Mucosa of descending colon (tissue), 3 donors: Measurements from ENCODE around the gene PPP6R2. TPM values are rescaled to one million over a fixed set of nuclear protein-coding genes. Genes with fewer than 3 reads are reported as not detected.

Experiments
- ATAC-seq: fragments of 200-7000 bp; cut with Tn5 transposase; one replicate; pipeline ENCODE4 v1.9.1; 2020; ENCODE audit warnings: mild to moderate bottlenecking, moderate library complexity
- DNase-seq, 3 donors: peaks; one replicate each; pipeline ENCODE4 v3.0.0-alpha.2; 2020
- H3K36me3 ChIP-seq: fragments of 200-600 bp; one replicate; pipeline ENCODE4 v1.8.0; 2021; ENCODE audit warnings: low read depth, mild to moderate bottlenecking
- H3K4me1 ChIP-seq: fragments of 200-600 bp; one replicate; pipeline ENCODE4 v1.8.0; 2021; ENCODE audit warnings: low read depth, mild to moderate bottlenecking
- H3K4me3 ChIP-seq: fragments of 200-600 bp; one replicate; pipeline ENCODE4 v1.8.0; 2021; ENCODE audit warnings: mild to moderate bottlenecking
- H3K9me3 ChIP-seq: fragments of 200-600 bp; one replicate; pipeline ENCODE4 v1.8.0; 2021; ENCODE audit warnings: mild to moderate bottlenecking
- intact Hi-C, 2 donors: fragments of 100-400 bp; cut with DNase I in 1 of 2; cut with micrococcal nuclease in 1 of 2; formaldehyde crosslinking; loops; one replicate each; pipeline versions ENCODE4 v1.11.0 to v1.11.1; 2022; cut with DNase I, micrococcal nuclease
- total RNA-seq, 3 donors: library from RNA; stranded (reverse); fragmentation: NEBNext Ultra II Directional in 2 of 3; extraction: Animal tissue kit (Norgen Biotek cat#: 25700) in 2 of 3; gene quantifications; one replicate each; pipeline versions ENCODE4 v1.2.1 to v1.2.4, GENCODE V29; 2021 to 2023
- TF ChIP-seq, protein P1 (sequence below): fragments of 200-600 bp; IDR thresholded peaks from one replicate; pipeline ENCODE4 v1.8.0; 2022; ENCODE audit warnings: antibody characterized with exemption, mild to moderate bottlenecking
- donor health status: DM: no; HTN: no; CAD: no; lungs with moderate emphysema.
- donor health status: DM: no; HTN: no; CAD: no.
- donor health status: DM: no; HTN: yes; CAD: no.

Gene PPP6R2
- total RNA-seq, 3 donors from 2014 or later = 54.3 to 61.7 (median 58.8) TPM

DNA sequence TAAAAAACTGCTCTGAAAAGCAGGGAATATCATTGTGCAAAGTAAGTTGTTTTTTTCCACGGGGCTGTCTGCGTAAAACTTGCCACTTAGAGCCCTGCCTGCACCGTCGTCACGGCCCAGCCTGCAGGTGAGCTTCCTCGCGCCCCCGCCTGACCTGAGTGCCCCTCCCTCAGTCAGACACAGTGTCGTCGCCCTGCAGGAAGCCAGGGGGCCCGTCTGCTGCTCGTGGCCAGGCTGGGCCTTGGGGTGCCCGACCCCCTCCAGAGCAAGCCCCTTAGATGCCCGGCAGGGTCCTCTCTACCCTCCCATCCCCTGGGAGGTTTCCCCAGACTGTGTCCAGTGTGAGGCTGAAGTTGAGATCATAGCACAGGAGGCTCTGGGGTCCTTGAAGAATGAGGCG is 100.1 kb downstream of the PPP6R2 start:
- ATAC-seq (no peak), DNase-seq (peak in 1 of 3 donors; percentile 42)
- intact Hi-C loops = no loop called here
- Histone ChIP-seq H3K4me1 (peaks cover 9% of the 10 kb centered on the region), H3K36me3 (peaks cover 8% of the 10 kb centered on the region), H3K4me3 (no peak overlapping the region), H3K9me3 (no peaks in the 10 kb centered on the region)
- TF ChIP-seq, protein P1, sequence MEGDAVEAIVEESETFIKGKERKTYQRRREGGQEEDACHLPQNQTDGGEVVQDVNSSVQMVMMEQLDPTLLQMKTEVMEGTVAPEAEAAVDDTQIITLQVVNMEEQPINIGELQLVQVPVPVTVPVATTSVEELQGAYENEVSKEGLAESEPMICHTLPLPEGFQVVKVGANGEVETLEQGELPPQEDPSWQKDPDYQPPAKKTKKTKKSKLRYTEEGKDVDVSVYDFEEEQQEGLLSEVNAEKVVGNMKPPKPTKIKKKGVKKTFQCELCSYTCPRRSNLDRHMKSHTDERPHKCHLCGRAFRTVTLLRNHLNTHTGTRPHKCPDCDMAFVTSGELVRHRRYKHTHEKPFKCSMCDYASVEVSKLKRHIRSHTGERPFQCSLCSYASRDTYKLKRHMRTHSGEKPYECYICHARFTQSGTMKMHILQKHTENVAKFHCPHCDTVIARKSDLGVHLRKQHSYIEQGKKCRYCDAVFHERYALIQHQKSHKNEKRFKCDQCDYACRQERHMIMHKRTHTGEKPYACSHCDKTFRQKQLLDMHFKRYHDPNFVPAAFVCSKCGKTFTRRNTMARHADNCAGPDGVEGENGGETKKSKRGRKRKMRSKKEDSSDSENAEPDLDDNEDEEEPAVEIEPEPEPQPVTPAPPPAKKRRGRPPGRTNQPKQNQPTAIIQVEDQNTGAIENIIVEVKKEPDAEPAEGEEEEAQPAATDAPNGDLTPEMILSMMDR = no peak

DNA sequence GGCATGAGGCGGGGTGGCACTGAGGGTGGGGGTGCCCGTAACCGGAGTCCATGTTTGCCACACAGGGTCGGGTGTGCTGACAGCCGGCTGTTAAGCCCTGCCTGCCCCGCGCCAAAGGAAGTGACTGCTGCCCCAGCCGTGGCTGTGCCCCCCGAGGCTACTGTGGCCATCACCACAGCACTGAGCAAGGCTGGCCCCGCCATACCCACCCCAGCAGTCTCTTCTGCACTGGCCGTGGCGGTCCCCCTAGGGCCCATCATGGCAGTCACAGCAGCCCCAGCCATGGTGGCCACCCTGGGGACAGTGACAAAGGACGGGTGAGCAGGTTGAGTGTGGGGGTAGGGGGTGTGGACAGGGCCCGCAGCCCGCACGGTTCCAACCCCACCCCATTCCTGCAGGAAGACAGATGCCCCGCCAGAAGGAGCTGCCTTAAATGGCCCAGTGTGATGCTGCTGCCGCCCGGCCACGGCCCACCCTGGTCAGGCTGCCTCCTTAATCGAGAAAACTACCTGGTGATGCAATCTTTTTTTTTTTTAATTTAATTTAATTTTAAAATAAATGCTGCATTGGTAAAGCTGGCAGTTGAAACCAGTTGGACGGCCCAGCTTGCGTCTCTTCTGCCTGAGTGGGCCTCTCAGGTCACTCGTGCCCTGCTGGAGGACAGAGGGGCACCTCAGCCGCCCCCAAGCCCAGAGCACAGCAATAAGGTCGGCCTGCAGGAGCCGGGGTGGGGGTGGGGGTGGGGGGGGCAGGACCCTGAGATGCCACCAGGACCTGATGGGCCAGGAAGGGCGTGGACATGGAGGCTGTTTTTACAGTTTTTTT is 100.9 kb downstream of the PPP6R2 start:
- TF ChIP-seq, protein P1 = no peak
- peaks cover 11% of the 10 kb centered on the region for H3K36me3 ChIP-seq
- H3K9me3 ChIP-seq = no peaks in the 10 kb centered on the region
- no peak overlapping the region for H3K4me3 ChIP-seq
- peaks cover 9% of the 10 kb centered on the region for H3K4me1 ChIP-seq
- DNase-seq = peak in 1 of 3 donors; percentile 54
- intact Hi-C loops = no loop called here
- ATAC-seq = no peak

DNA sequence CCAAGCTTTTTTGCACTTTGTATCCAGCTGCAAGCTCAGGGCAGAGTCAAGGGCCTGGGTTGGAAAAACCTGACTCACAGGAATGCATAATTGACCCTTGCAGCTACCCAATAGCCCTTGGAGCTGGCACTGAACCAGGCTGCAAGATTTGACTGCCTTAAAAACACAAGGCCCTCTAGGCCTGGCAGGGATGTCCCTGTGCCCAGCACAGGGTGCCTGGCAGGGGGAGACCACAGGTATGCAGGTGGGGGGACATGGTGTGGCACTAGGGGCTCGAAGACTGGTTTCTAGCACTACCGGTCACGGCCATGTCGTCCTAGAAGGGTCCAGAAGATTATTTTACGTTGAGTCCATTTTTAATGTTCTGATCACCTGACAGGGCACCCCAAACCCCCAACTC is 101.5 kb downstream of the PPP6R2 start:
- ATAC-seq (peak; percentile 42), DNase-seq (peak in 1 of 3 donors; percentile 48)
- Histone ChIP-seq H3K4me1 (peaks cover 9% of the 10 kb centered on the region), H3K9me3 (no peaks in the 10 kb centered on the region), H3K36me3 (peaks cover 11% of the 10 kb centered on the region), H3K4me3 (no peak overlapping the region)
- intact Hi-C loops = no loop called here
- TF ChIP-seq, protein P1 = no peak

DNA sequence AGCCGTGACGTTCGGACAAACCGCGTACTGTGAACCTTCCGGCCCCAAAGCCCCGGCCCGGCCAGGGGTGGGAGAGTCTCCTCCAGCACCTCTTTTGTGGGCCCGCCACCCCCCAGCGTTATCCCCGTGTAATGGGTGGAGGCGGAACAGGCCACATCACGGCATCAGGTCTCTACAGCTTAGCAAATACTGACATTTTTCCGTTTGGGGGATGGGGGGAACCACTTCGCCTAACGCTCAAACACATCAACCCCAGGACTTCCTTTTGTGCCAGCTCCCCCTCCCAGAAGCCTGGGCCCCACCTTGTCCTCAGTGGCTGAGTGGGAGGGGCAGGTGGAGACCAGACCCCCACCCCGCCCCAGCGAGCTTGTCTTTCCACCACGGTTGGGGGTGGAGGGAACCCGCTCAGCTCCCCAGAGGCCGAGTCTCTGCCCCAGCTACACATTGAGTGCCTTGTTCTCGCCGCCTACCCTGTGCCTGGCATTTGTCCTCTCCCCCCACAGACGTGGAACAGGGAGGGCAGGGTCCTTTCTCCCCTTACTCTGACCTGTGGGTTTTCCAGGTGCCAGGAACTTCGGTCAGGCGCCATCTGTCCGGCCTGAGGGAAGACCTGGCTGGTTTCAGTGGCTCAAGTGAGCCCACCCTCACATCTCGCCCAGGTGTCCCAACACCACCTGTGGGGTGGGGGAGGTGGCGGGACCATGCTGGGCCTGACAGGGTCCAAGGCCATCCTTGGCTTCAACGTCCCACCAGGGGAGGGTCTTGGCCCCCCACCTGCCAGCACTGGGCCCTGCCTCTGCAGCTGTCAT is 102.1 kb downstream of the PPP6R2 start:
- intact Hi-C loops = no loop called here
- H3K36me3 ChIP-seq = peaks cover 11% of the 10 kb centered on the region

DNA sequence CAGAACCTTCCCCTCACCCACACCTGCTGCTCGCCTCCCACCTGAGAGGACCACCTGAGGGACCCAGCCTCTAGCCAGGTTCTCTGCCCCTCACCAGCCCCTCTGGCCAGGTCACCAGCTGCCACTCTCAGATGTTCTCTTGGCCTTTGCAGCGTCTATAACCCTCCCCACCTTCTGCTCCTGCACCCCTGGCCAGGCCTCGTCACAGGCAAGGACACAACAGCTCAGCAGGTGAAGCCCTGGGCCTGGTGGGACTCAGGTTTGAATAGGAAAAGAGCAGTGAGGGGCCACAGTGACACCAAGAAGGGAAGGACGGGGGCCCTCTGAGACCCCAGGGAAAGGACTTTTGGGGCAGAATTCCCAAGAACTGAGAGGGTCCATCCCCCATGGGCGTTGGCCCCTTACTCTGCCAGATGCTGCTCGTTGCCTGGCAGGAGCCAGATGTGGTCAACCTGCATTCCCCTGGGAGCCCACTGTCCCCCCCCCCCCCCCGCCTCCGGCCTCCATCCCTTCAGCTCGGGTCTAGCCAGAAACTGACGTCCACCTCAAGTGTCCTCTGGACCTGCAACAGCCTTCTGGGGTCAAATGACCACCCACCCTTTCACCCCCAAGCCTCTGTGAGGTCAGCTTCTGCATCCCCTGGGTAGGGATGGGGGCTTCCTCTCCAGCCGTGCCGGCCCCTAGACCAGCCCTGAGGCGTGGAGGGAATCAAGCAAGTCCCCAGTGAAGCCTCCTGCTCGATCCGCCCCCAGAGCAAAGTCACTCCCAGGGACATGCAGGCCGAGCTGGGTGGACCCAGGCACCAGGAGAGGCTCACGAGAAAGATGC is 103.0 kb downstream of the PPP6R2 start:
- peaks cover 9% of the 10 kb centered on the region for H3K4me1 ChIP-seq
- TF ChIP-seq, protein P1 = no peak

More for the DNA sequence above, 102.1 kb downstream of the PPP6R2 start:
- Histone ChIP-seq H3K4me3 (no peak overlapping the region), H3K9me3 (no peaks in the 10 kb centered on the region), H3K4me1 (peaks cover 9% of the 10 kb centered on the region)
- ATAC-seq (no peak), DNase-seq (peak in 1 of 3 donors; percentile 59)
- TF ChIP-seq, protein P1 = no peak

More for the DNA sequence above, 103.0 kb downstream of the PPP6R2 start:
- Histone ChIP-seq H3K36me3 (peaks cover 11% of the 10 kb centered on the region), H3K9me3 (no peaks in the 10 kb centered on the region), H3K4me3 (no peak overlapping the region)
- intact Hi-C loops = no loop called here
- DNase-seq (no peak), ATAC-seq (no peak)
